ENCODE measurements around the gene ACTR3C.
"Not testable (repeated sequence)": the region's sequence is repeated elsewhere in the genome, so short reads cannot be mapped to it uniquely, and the experiment has no call there.

DNA sequence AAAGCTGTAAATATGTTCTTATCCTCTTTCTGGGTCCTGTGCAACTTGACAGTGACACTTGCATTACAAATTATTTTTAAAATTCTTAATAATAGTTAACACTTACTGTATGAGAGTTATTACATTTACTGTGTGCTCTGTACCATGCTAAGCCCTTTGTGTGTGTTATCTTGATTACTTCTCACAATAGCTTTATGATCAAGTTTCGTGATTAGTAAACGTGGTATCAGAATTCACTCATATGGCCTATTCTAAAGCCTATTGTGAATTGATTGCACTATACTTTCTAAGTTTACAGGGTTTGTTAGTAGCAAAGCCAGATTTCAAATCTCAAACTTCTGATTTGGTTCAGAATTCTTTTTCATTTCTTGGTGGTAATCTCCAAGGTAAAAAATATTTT is 80.4 kb downstream of the ACTR3C start:
- not testable (repeated sequence) for TF ChIP-seq CTCF (IDR thresholded peaks at IDR 0.05; ENCODE audit: low read depth, low read length); EZH2phosphoT487 (IDR thresholded peaks at IDR 0.05; ENCODE audit: low read depth)
